ENCODE data around the gene SVOPL.

DNA sequence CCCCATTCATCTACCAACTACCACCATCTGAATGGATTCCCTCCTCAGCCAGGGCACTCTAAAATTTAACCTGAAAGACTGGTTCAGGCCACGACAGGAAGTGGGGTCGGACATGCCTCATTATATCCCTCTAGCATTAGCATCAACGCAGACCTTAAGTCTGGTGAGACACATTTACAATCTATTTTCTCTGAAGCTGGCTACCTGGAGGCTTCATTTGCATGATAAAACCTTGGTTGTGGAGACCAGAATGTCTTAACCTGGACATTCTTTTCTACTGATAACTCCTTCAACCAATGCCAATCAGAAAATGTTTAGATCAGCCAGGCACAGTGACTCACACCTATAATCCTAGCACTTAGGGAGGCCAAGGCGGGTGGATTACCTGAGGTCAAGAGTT, 42.3 kb downstream of the SVOPL start:
- TF ChIP-seq, protein P1, sequence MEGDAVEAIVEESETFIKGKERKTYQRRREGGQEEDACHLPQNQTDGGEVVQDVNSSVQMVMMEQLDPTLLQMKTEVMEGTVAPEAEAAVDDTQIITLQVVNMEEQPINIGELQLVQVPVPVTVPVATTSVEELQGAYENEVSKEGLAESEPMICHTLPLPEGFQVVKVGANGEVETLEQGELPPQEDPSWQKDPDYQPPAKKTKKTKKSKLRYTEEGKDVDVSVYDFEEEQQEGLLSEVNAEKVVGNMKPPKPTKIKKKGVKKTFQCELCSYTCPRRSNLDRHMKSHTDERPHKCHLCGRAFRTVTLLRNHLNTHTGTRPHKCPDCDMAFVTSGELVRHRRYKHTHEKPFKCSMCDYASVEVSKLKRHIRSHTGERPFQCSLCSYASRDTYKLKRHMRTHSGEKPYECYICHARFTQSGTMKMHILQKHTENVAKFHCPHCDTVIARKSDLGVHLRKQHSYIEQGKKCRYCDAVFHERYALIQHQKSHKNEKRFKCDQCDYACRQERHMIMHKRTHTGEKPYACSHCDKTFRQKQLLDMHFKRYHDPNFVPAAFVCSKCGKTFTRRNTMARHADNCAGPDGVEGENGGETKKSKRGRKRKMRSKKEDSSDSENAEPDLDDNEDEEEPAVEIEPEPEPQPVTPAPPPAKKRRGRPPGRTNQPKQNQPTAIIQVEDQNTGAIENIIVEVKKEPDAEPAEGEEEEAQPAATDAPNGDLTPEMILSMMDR (IDR thresholded peaks at IDR 0.05; ENCODE audit: borderline replicate concordance, extremely low read depth, low read length, poor library complexity, severe bottlenecking): no peak
- TF ChIP-seq EZH2 (IDR thresholded peaks at IDR 0.05; ENCODE audit: borderline replicate concordance, low read depth, low read length, severe bottlenecking): no peak
